Chondrocyte (in vitro differentiated cells): ENCODE data around the gene CLTCL1. TPM values are rescaled to one million over a fixed set of nuclear protein-coding genes. Genes with fewer than 3 reads are reported as not detected.
"Not testable (repeated sequence)": the region's sequence is repeated elsewhere in the genome, so short reads cannot be mapped to it uniquely, and the experiment has no call there.

Experiments used
- DNase-seq: peaks from one replicate; pipeline ENCODE4 v3.0.0; 2021; ENCODE audit warnings: mixed read lengths, low spot score
- H3K27ac Mint-ChIP-seq: one replicate; pipeline ENCODE4 v1.8.0; 2021; ENCODE audit warnings: mild to moderate bottlenecking, moderate library complexity, mixed read lengths; ENCODE audit not compliant: unreplicated experiment
- H3K27me3 Mint-ChIP-seq: 2 replicates; pipeline ENCODE4 v1.8.0; 2021; ENCODE audit warnings: low read depth, mixed read lengths
- H3K36me3 Mint-ChIP-seq: 2 replicates; pipeline ENCODE4 v1.8.0; 2021; ENCODE audit warnings: low read depth, mixed read lengths
- H3K4me1 Mint-ChIP-seq: 2 replicates; pipeline ENCODE4 v1.8.0; 2021; ENCODE audit warnings: low read depth, mild to moderate bottlenecking, mixed read lengths
- H3K4me3 Mint-ChIP-seq: one replicate; pipeline ENCODE4 v1.8.0; 2021; ENCODE audit warnings: mild to moderate bottlenecking, moderate library complexity, mixed read lengths; ENCODE audit not compliant: unreplicated experiment
- H3K9me3 Mint-ChIP-seq: 2 replicates; pipeline ENCODE4 v1.8.0; 2021; ENCODE audit warnings: low read depth, mixed read lengths
- CTCF ChIP-seq: fragments of 200-600 bp; sonication (generic); IDR thresholded peaks from 2 replicates; pipeline ENCODE4 v1.5.0; 2021; ENCODE audit warnings: antibody characterized with exemption, mild to moderate bottlenecking, moderate library complexity
- total RNA-seq: library from RNA; stranded (reverse); gene quantifications from 3 replicates; pipeline ENCODE4 v1.2.1, GENCODE V29; 2021

The CLTCL1 gene
- total RNA-seq, 1 donor from 2014 or later, result 24.2 TPM

GRCh38 chr22:19287889-19288288, 3.6 kb downstream of the CLTCL1 start:
- peak overlapping the region; percentile 19 for H3K4me3 Mint-ChIP-seq
- H3K27ac Mint-ChIP-seq, result peak overlapping the region; percentile 98
- no peaks in the 10 kb centered on the region for H3K9me3 Mint-ChIP-seq
- H3K36me3 Mint-ChIP-seq, result peaks cover 3% of the 10 kb centered on the region
- TF ChIP-seq CTCF, result no peak
- DNase-seq, result no peak
- H3K27me3 Mint-ChIP-seq, result no peaks in the 10 kb centered on the region
- peaks cover 79% of the 10 kb centered on the region for H3K4me1 Mint-ChIP-seq

GRCh38 chr22:19287076-19287707, 4.3 kb downstream of the CLTCL1 start:
- DNase-seq, result no peak
- peak overlapping the region; percentile 98 for H3K27ac Mint-ChIP-seq
- peak overlapping the region; percentile 55 for H3K4me3 Mint-ChIP-seq
- H3K36me3 Mint-ChIP-seq, result peaks cover 3% of the 10 kb centered on the region
- H3K27me3 Mint-ChIP-seq, result no peaks in the 10 kb centered on the region
- no peaks in the 10 kb centered on the region for H3K9me3 Mint-ChIP-seq
- TF ChIP-seq CTCF, result no peak
- peaks cover 72% of the 10 kb centered on the region for H3K4me1 Mint-ChIP-seq

- Mint-ChIP-seq H3K27ac (peak overlapping the region; percentile 98), H3K9me3 (no peaks in the 10 kb centered on the region), H3K36me3 (peaks cover 3% of the 10 kb centered on the region), H3K27me3 (no peaks in the 10 kb centered on the region), H3K4me1 (peaks cover 66% of the 10 kb centered on the region), H3K4me3 (peak overlapping the region; percentile 39)
- no peak for DNase-seq
- TF ChIP-seq CTCF, result no peak
Observed at GRCh38 chr22:19285831-19286230, 5.7 kb downstream of the CLTCL1 start.

- not testable (repeated sequence) for H3K27me3 Mint-ChIP-seq, H3K9me3 Mint-ChIP-seq, DNase-seq, H3K4me3 Mint-ChIP-seq, H3K27ac Mint-ChIP-seq, H3K36me3 Mint-ChIP-seq
- peaks cover 18% of the 10 kb centered on the region for H3K4me1 Mint-ChIP-seq
Observed at GRCh38 chr22:19279143-19279542, 12.4 kb downstream of the CLTCL1 start.

- TF ChIP-seq CTCF, result no peak
- peak overlapping the region; percentile 23 for H3K27ac Mint-ChIP-seq
- peaks cover 10% of the 10 kb centered on the region for H3K36me3 Mint-ChIP-seq
- H3K4me1 Mint-ChIP-seq, result peaks cover 23% of the 10 kb centered on the region
- no peaks in the 10 kb centered on the region for H3K9me3 Mint-ChIP-seq
- no peak for DNase-seq
- no peaks in the 10 kb centered on the region for H3K27me3 Mint-ChIP-seq
- no peak overlapping the region for H3K4me3 Mint-ChIP-seq
Observed at GRCh38 chr22:19277785-19278184, 13.7 kb downstream of the CLTCL1 start.
